ENCODE data around the gene FOXK2. TPM values are rescaled to one million over a fixed set of nuclear protein-coding genes. Genes with fewer than 3 reads are reported as not detected.

The FOXK2 gene
- total RNA-seq, 1 donor from 2014 or later, result 88.3 TPM

GRCh38 chr17:82602986-82603710 lies 83.6 kb downstream of the FOXK2 start:
- Mint-ChIP-seq H3K36me3 (peaks cover 58% of the 10 kb centered on the region), H3K4me1 (peaks cover 9% of the 10 kb centered on the region), H3K27ac (no peak overlapping the region), H3K27me3 (ENCODE audit: low read depth) (no peaks in the 10 kb centered on the region), H3K9me3 (peaks cover 5% of the 10 kb centered on the region), H3K4me3 (no peak overlapping the region)
- no peak for DNase-seq (ENCODE audit: low spot score in 2 of 2, unreplicated experiment in 2 of 2)
- no peak for TF ChIP-seq CTCF (IDR thresholded peaks at IDR 0.05; ENCODE audit: unreplicated experiment)

- H3K9me3 Mint-ChIP-seq, result peaks cover 5% of the 10 kb centered on the region
- no peak for TF ChIP-seq CTCF (IDR thresholded peaks at IDR 0.05; ENCODE audit: unreplicated experiment)
- no peaks in the 10 kb centered on the region for H3K27me3 Mint-ChIP-seq (ENCODE audit: low read depth)
- no peak for DNase-seq (ENCODE audit: low spot score in 2 of 2, unreplicated experiment in 2 of 2)
- H3K36me3 Mint-ChIP-seq, result peaks cover 63% of the 10 kb centered on the region
- peaks cover 9% of the 10 kb centered on the region for H3K4me1 Mint-ChIP-seq
- no peak overlapping the region for H3K4me3 Mint-ChIP-seq
- peak overlapping the region; percentile 3 for H3K27ac Mint-ChIP-seq
These were observed 84.5 kb downstream of the FOXK2 start for GRCh38 chr17:82603981-82604448.

- Mint-ChIP-seq H3K27me3 (ENCODE audit: low read depth) (no peaks in the 10 kb centered on the region), H3K4me1 (peaks cover 9% of the 10 kb centered on the region), H3K36me3 (peaks cover 68% of the 10 kb centered on the region), H3K4me3 (no peak overlapping the region), H3K27ac (peak overlapping the region; percentile 30), H3K9me3 (peaks cover 7% of the 10 kb centered on the region)
- no peak for DNase-seq (ENCODE audit: low spot score in 2 of 2, unreplicated experiment in 2 of 2)
- TF ChIP-seq CTCF (IDR thresholded peaks at IDR 0.05; ENCODE audit: unreplicated experiment), result no peak
These were observed 85.0 kb downstream of the FOXK2 start for GRCh38 chr17:82604532-82604931.

GRCh38 chr17:82605939-82606600 lies 86.5 kb downstream of the FOXK2 start:
- no peak for TF ChIP-seq CTCF (IDR thresholded peaks at IDR 0.05; ENCODE audit: unreplicated experiment)

GRCh38 chr17:82608816-82609215 lies 89.3 kb downstream of the FOXK2 start:
- peaks cover 60% of the 10 kb centered on the region for H3K36me3 Mint-ChIP-seq
- H3K4me3 Mint-ChIP-seq, result no peak overlapping the region
- H3K27me3 Mint-ChIP-seq (ENCODE audit: low read depth), result no peaks in the 10 kb centered on the region
- peaks cover 29% of the 10 kb centered on the region for H3K4me1 Mint-ChIP-seq
- DNase-seq (ENCODE audit: low spot score in 2 of 2, unreplicated experiment in 2 of 2), result no peak
- no peak for TF ChIP-seq CTCF (IDR thresholded peaks at IDR 0.05; ENCODE audit: unreplicated experiment)
- no peak overlapping the region for H3K27ac Mint-ChIP-seq
- H3K9me3 Mint-ChIP-seq, result peaks cover 13% of the 10 kb centered on the region

More at GRCh38 chr17:82605939-82606600, 86.5 kb downstream of the FOXK2 start:
- no peak overlapping the region for H3K4me3 Mint-ChIP-seq
- peak overlapping the region; percentile 18 for H3K27ac Mint-ChIP-seq
- peaks cover 70% of the 10 kb centered on the region for H3K36me3 Mint-ChIP-seq
- H3K9me3 Mint-ChIP-seq, result peaks cover 13% of the 10 kb centered on the region
- no peaks in the 10 kb centered on the region for H3K27me3 Mint-ChIP-seq (ENCODE audit: low read depth)
- H3K4me1 Mint-ChIP-seq, result peaks cover 9% of the 10 kb centered on the region
- DNase-seq (ENCODE audit: low spot score in 2 of 2, unreplicated experiment in 2 of 2), result no peak
